ENCODE measurements around the gene CHTF18. TPM values are rescaled to one million over a fixed set of nuclear protein-coding genes. Genes with fewer than 3 reads are reported as not detected.

Gene CHTF18
- total and polyA plus RNA-seq, 2 experiments from 2014 or later: 61.3 to 129 TPM

DNA sequence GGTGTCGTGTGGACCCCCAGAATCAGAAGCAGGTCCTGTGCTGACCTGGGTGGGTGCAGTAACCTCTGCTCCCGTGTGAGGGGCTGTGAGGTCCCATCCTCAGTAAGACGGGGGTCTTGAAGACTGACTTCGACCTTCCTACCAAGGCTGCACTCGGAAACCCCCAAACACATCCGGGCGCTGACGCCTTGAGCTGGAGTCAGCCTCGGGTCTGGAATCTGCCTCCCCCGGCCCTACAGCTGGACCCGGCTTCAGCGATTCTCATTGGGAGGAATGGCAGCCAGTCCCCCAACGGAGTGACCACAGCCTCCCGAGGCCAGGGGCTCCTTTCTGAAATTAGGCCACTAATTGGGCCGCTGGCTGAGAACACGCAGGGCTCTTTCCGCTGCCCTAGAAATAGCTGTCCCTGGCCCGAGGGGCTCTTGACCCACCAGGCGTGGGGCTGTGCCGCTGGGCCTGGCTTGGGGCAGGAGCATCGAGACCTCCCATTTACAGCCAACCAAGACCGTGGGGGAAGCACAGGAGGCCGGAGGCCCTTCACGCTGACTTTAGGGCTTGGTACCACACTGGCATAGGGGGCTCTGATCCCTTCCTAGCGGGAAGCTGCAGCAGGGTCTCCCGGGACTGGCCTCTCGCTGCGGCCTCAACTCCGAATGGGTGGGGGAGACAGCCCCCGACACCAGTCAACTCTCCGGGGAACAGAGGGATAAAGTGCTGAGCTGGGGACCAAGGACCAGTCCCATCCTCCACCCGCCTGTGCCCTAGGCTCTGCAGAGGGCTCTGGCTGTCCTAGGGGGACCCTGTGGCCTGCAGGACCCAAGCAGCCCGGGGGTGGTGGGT lies 14.7 kb downstream of the CHTF18 start:
- Mint-ChIP-seq H3K36me3 (ENCODE audit: low read depth) (peaks cover 9% of the 10 kb centered on the region; the same call in 2 of the 3 replicates), H3K4me1 (peaks cover 7% of the 10 kb centered on the region; the same call in 1 of the 3 replicates), H3K4me3 (no peak overlapping the region), H3K27ac (no peak overlapping the region), H3K27me3 (ENCODE audit: insufficient read depth, low read depth, poor library complexity) (peaks cover 31% of the 10 kb centered on the region), H3K9me3 (peaks cover 3% of the 10 kb centered on the region; the same call in 2 of the 3 replicates)
- peaks cover 3% of the 10 kb centered on the region; the same call in 1 of the 2 replicates for H3K4me1 ChIP-seq (ENCODE audit: insufficient read depth)
- H3K27me3 ChIP-seq (ENCODE audit: insufficient read depth): peaks cover 43% of the 10 kb centered on the region
- H2AFZ ChIP-seq: no peak overlapping the region
- TF ChIP-seq ZNF331 (CRISPR knock-in tag; IDR thresholded peaks at IDR 0.05; ENCODE audit: low read depth) (no peak), CREB1 (CRISPR knock-in tag; IDR thresholded peaks at IDR 0.05; ENCODE audit: low read depth) (no peak), JUNB (IDR thresholded peaks at IDR 0.05; ENCODE audit: unreplicated experiment) (no peak), EZH2 (IDR thresholded peaks at IDR 0.05; ENCODE audit: low read depth, unreplicated experiment) (no peak), ZNF114 (CRISPR knock-in tag; IDR thresholded peaks at IDR 0.05) (no peak), EZH2phosphoT487 (IDR thresholded peaks at IDR 0.05; ENCODE audit: unreplicated experiment) (no peak)
- TF ChIP-seq, protein P1, sequence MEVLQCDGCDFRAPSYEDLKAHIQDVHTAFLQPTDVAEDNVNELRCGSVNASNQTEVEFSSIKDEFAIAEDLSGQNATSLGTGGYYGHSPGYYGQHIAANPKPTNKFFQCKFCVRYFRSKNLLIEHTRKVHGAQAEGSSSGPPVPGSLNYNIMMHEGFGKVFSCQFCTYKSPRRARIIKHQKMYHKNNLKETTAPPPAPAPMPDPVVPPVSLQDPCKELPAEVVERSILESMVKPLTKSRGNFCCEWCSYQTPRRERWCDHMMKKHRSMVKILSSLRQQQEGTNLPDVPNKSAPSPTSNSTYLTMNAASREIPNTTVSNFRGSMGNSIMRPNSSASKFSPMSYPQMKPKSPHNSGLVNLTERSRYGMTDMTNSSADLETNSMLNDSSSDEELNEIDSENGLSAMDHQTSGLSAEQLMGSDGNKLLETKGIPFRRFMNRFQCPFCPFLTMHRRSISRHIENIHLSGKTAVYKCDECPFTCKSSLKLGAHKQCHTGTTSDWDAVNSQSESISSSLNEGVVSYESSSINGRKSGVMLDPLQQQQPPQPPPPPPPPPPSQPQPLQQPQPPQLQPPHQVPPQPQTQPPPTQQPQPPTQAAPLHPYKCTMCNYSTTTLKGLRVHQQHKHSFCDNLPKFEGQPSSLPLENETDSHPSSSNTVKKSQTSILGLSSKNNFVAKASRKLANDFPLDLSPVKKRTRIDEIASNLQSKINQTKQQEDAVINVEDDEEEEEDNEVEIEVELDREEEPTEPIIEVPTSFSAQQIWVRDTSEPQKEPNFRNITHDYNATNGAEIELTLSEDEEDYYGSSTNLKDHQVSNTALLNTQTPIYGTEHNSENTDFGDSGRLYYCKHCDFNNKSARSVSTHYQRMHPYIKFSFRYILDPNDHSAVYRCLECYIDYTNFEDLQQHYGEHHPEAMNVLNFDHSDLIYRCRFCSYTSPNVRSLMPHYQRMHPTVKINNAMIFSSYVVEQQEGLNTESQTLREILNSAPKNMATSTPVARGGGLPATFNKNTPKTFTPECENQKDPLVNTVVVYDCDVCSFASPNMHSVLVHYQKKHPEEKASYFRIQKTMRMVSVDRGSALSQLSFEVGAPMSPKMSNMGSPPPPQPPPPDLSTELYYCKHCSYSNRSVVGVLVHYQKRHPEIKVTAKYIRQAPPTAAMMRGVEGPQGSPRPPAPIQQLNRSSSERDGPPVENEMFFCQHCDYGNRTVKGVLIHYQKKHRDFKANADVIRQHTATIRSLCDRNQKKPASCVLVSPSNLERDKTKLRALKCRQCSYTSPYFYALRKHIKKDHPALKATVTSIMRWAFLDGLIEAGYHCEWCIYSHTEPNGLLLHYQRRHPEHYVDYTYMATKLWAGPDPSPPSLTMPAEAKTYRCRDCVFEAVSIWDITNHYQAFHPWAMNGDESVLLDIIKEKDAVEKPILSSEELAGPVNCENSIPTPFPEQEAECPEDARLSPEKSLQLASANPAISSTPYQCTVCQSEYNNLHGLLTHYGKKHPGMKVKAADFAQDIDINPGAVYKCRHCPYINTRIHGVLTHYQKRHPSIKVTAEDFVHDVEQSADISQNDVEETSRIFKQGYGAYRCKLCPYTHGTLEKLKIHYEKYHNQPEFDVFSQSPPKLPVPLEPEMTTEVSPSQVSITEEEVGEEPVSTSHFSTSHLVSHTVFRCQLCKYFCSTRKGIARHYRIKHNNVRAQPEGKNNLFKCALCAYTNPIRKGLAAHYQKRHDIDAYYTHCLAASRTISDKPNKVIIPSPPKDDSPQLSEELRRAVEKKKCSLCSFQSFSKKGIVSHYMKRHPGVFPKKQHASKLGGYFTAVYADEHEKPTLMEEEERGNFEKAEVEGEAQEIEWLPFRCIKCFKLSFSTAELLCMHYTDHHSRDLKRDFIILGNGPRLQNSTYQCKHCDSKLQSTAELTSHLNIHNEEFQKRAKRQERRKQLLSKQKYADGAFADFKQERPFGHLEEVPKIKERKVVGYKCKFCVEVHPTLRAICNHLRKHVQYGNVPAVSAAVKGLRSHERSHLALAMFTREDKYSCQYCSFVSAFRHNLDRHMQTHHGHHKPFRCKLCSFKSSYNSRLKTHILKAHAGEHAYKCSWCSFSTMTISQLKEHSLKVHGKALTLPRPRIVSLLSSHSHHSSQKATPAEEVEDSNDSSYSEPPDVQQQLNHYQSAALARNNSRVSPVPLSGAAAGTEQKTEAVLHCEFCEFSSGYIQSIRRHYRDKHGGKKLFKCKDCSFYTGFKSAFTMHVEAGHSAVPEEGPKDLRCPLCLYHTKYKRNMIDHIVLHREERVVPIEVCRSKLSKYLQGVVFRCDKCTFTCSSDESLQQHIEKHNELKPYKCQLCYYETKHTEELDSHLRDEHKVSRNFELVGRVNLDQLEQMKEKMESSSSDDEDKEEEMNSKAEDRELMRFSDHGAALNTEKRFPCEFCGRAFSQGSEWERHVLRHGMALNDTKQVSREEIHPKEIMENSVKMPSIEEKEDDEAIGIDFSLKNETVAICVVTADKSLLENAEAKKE (CRISPR knock-in tag; IDR thresholded peaks at IDR 0.05): no peak
- TF ChIP-seq, protein P2, sequence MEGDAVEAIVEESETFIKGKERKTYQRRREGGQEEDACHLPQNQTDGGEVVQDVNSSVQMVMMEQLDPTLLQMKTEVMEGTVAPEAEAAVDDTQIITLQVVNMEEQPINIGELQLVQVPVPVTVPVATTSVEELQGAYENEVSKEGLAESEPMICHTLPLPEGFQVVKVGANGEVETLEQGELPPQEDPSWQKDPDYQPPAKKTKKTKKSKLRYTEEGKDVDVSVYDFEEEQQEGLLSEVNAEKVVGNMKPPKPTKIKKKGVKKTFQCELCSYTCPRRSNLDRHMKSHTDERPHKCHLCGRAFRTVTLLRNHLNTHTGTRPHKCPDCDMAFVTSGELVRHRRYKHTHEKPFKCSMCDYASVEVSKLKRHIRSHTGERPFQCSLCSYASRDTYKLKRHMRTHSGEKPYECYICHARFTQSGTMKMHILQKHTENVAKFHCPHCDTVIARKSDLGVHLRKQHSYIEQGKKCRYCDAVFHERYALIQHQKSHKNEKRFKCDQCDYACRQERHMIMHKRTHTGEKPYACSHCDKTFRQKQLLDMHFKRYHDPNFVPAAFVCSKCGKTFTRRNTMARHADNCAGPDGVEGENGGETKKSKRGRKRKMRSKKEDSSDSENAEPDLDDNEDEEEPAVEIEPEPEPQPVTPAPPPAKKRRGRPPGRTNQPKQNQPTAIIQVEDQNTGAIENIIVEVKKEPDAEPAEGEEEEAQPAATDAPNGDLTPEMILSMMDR (conservative IDR thresholded peaks at IDR 0.05; ENCODE audit: low read depth in 2 of 2): no peak
- no peak for DNase-seq (ENCODE audit: low spot score)
- H3K36me3 ChIP-seq (ENCODE audit: insufficient read depth): no peaks in the 10 kb centered on the region
- H3K79me2 ChIP-seq (replicated peaks; ENCODE audit: insufficient read depth): no peaks in the 10 kb centered on the region
- no peaks in the 10 kb centered on the region; the same call in 1 of the 2 replicates for H3F3A ChIP-seq (replicated peaks; ENCODE audit: low read depth)
- H4K20me1 ChIP-seq (replicated peaks; ENCODE audit: insufficient read depth): no peaks in the 10 kb centered on the region; the same call in 1 of the 2 replicates
- no peak overlapping the region for H3K27ac ChIP-seq (ENCODE audit: low read depth)
- no peak overlapping the region for H3K4me3 ChIP-seq
- no peak for ATAC-seq
- no peaks in the 10 kb centered on the region for H3K9me2 ChIP-seq (ENCODE audit: insufficient read depth)
- no peak overlapping the region for H3K4me2 ChIP-seq
